Parathyroid adenoma (tissue), 2 donors: Measurements from ENCODE around the gene SLC9B2.

Experiments used
- H2AFZ ChIP-seq: fragments of 300-600 bp; sonication (generic); one replicate; pipeline ENCODE4 v1.7.0; 2017; ENCODE audit warnings: antibody characterized with exemption, mild to moderate bottlenecking
- H3K27ac ChIP-seq: fragments of 300-600 bp; sonication (generic); one replicate; pipeline ENCODE4 v1.7.0; 2017
- H3K27me3 ChIP-seq: fragments of 300-600 bp; sonication (generic); one replicate; pipeline ENCODE4 v1.7.0; 2017; ENCODE audit warnings: low read length; ENCODE audit not compliant: control insufficient read depth, insufficient read depth
- H3K36me3 ChIP-seq: fragments of 300-600 bp; sonication (generic); one replicate; pipeline ENCODE4 v1.7.0; 2017; ENCODE audit warnings: low read length; ENCODE audit not compliant: control insufficient read depth, insufficient read depth
- H3K4me1 ChIP-seq: fragments of 300-600 bp; sonication (generic); one replicate; pipeline ENCODE4 v1.7.0; 2017; ENCODE audit warnings: control low read depth
- H3K4me2 ChIP-seq: fragments of 300-600 bp; sonication (generic); one replicate; pipeline ENCODE4 v1.7.0; 2017; ENCODE audit warnings: low read length
- H3K4me3 ChIP-seq: fragments of 300-600 bp; sonication (generic); one replicate; pipeline ENCODE4 v1.7.0; 2017; ENCODE audit warnings: low read depth, low read length
- H3K79me2 ChIP-seq: fragments of 300-600 bp; sonication (generic); one replicate; pipeline ENCODE4 v1.7.0; 2017; ENCODE audit warnings: control low read depth
- H3K9ac ChIP-seq: fragments of 300-600 bp; sonication (generic); one replicate; pipeline ENCODE4 v1.7.0; 2017; ENCODE audit warnings: mild to moderate bottlenecking
- H3K9me3 ChIP-seq: fragments of 300-600 bp; sonication (generic); one replicate; pipeline ENCODE4 v1.7.0; 2017; ENCODE audit warnings: low read length; ENCODE audit not compliant: control insufficient read depth
- CTCF ChIP-seq: fragments of 300-600 bp; sonication (generic); IDR thresholded peaks from one replicate; pipeline ENCODE4 v1.7.0; 2017; ENCODE audit warnings: antibody characterized with exemption, mild to moderate bottlenecking
- donor health status: primary hyperparathyroidism.

The SLC9B2 gene

GRCh38 chr4:103054030-103054429 lies 22.5 kb downstream of the SLC9B2 start:
- Histone ChIP-seq H3K4me3 (no peak overlapping the region), H3K4me2 (no peak overlapping the region), H3K79me2 (no peaks in the 10 kb centered on the region), H3K9me3 (no peaks in the 10 kb centered on the region), H2AFZ (no peak overlapping the region), H3K36me3 (no peaks in the 10 kb centered on the region), H3K9ac (no peak overlapping the region), H3K27me3 (no peaks in the 10 kb centered on the region), H3K27ac (no peak overlapping the region), H3K4me1 (no peaks in the 10 kb centered on the region)
- TF ChIP-seq CTCF = no peak

DNA sequence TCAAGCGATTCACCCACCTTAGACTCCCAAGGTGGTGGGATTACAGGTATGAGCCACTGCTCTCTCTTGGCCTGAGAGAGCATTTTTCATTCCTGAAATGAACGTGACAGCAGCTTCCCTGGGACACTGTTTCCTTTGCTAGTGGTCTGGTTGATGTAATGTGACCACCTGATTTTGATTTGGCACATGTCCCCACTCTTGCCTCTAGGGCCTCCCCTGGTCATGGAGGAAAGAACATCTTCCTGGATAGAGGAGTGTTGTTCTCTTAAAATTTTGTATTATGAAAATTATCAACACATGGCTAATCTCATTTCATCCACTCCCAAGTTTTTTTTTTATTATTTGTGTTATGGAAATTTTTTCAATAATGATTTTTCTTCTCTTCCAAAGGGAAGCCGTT lies 23.8 kb downstream of the SLC9B2 start:
- Histone ChIP-seq H3K36me3 (no peaks in the 10 kb centered on the region), H3K4me1 (no peaks in the 10 kb centered on the region), H2AFZ (no peak overlapping the region), H3K9me3 (no peaks in the 10 kb centered on the region), H3K79me2 (no peaks in the 10 kb centered on the region), H3K27me3 (no peaks in the 10 kb centered on the region), H3K9ac (no peak overlapping the region), H3K4me3 (no peak overlapping the region), H3K27ac (no peak overlapping the region), H3K4me2 (no peak overlapping the region)
- no peak for TF ChIP-seq CTCF

DNA sequence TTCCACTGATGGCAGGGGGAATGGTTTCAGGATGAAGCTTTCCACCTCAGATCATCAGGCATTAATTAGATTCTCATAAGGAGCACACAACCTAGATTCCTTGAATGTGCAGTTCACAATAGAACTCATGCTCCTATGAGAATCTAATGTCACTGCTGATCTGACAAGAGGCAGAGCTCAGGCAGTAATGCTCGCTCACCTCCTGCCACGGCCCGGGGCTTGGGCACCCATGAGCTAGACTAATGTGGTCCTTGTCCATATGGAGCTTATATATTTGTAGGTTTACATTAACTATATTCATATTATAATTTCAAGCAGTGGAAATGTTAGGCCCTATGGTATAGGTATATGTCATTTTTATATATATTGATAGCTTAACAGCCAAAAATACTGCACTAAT lies 24.4 kb downstream of the SLC9B2 start:
- Histone ChIP-seq H3K4me3 (no peak overlapping the region), H3K9ac (no peak overlapping the region), H3K36me3 (no peaks in the 10 kb centered on the region), H3K27me3 (no peaks in the 10 kb centered on the region), H3K4me1 (no peaks in the 10 kb centered on the region), H3K4me2 (no peak overlapping the region), H2AFZ (no peak overlapping the region), H3K9me3 (no peaks in the 10 kb centered on the region), H3K27ac (no peak overlapping the region), H3K79me2 (no peaks in the 10 kb centered on the region)
- no peak for TF ChIP-seq CTCF

DNA sequence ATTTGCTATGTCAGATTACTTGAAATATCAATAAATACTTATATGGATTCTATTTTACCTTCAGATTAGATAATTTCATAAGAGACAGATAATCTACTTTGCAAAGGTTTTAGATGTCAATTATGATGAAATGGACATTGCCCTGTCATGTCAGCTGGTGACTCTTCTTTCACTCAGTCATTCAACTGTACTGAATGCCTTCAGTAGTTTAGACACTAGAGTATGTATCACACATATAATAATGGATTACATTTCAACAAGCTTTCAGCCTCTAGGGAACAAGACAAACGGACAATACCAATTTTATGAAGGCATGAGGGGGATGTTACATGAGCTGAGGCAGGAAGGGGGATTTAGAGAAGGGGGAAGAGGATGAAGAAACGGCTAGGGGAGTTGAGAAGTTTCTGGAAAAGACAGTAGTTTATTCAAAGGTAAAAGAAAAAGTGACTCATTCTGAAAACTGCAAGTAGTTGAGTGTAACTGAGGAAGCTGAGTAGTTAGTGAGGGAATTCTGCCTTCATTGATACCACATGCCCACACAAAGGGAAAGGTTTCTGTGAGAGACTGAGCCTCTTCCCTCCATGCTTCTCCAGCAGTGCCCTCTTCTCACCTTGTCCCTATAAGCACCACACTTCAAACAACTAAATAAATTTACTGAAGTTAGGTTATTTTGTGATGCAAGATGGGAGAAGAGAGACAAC lies 25.7 kb downstream of the SLC9B2 start:
- TF ChIP-seq CTCF = no peak

More for the DNA sequence above, 25.7 kb downstream of the SLC9B2 start:
- no peaks in the 10 kb centered on the region for H3K79me2 ChIP-seq
- H3K27me3 ChIP-seq = no peaks in the 10 kb centered on the region
- no peaks in the 10 kb centered on the region for H3K36me3 ChIP-seq
- no peak overlapping the region for H3K9ac ChIP-seq
- no peak overlapping the region for H3K27ac ChIP-seq
- no peak overlapping the region for H2AFZ ChIP-seq
- no peak overlapping the region for H3K4me2 ChIP-seq
- no peaks in the 10 kb centered on the region for H3K4me1 ChIP-seq
- H3K4me3 ChIP-seq = no peak overlapping the region
- no peaks in the 10 kb centered on the region for H3K9me3 ChIP-seq
